OCI-LY1 (cell line): ENCODE results near the gene PRKG1.

Experiments
- H2AFZ ChIP-seq: fragments of 200-600 bp; sonication (generic), shearing (Covaris generic); 2 replicates; pipeline ENCODE4 v1.6.0; 2014; ENCODE audit warnings: antibody characterized with exemption, mild to moderate bottlenecking, low read length
- H3F3A ChIP-seq: fragments of 200-600 bp; sonication (generic), shearing (Covaris generic); 2 replicates; pipeline ENCODE4 v1.6.0; 2014; ENCODE audit warnings: mild to moderate bottlenecking, antibody characterized with exemption, low read length, moderate library complexity; ENCODE audit not compliant: insufficient read depth
- H3K27ac ChIP-seq: fragments of 200-600 bp; sonication (generic); 2 replicates; pipeline ENCODE4 v1.5.1; 2014; ENCODE audit warnings: low read length, mixed run types, mild to moderate bottlenecking, low read depth; ENCODE audit not compliant: poor library complexity, severe bottlenecking
- H3K27me3 ChIP-seq: fragments of 200-600 bp; sonication (generic); 2 replicates; pipeline ENCODE4 v1.6.0; 2014; ENCODE audit warnings: antibody characterized with exemption, mild to moderate bottlenecking, low read length, moderate library complexity; ENCODE audit not compliant: insufficient read depth
- H3K36me3 ChIP-seq: fragments of 200-600 bp; sonication (generic); 2 replicates; pipeline ENCODE4 v1.6.1; 2014; ENCODE audit warnings: mild to moderate bottlenecking, antibody characterized with exemption, low read length, moderate library complexity, mixed read lengths; ENCODE audit not compliant: insufficient read depth
- H3K4me1 ChIP-seq: fragments of 200-600 bp; sonication (generic); 2 replicates; pipeline ENCODE4 v1.5.1; 2014; ENCODE audit warnings: mild to moderate bottlenecking, low read length, moderate library complexity; ENCODE audit not compliant: insufficient read depth, severe bottlenecking
- H3K4me2 ChIP-seq: fragments of 200-600 bp; sonication (generic), shearing (Covaris generic); 2 replicates; pipeline ENCODE4 v1.6.1; 2014; ENCODE audit warnings: low read length
- H3K4me3 ChIP-seq: fragments of 200-600 bp; sonication (generic); 2 replicates; pipeline ENCODE4 v1.5.1; 2014; ENCODE audit warnings: low read length, low read depth, mild to moderate bottlenecking, mixed read lengths; ENCODE audit not compliant: poor library complexity, severe bottlenecking
- H3K79me2 ChIP-seq: fragments of 200-600 bp; shearing (Covaris generic); 2 replicates; pipeline ENCODE4 v1.6.1; 2016; ENCODE audit warnings: mixed run types, low read length, mixed read lengths; ENCODE audit not compliant: insufficient read depth
- H3K9ac ChIP-seq: fragments of 200-600 bp; sonication (generic), shearing (Covaris generic); 2 replicates; pipeline ENCODE4 v1.6.1; 2014; ENCODE audit warnings: mild to moderate bottlenecking, low read length, mixed read lengths
- H3K9me2 ChIP-seq: fragments of 200-600 bp; sonication (generic), shearing (Covaris generic); 2 replicates; pipeline ENCODE4 v1.6.1; 2014; ENCODE audit warnings: low read depth, mild to moderate bottlenecking, low read length, mixed read lengths
- H3K9me3 ChIP-seq: fragments of 200-600 bp; shearing (Covaris generic); 2 replicates; pipeline ENCODE4 v1.6.1; 2014; ENCODE audit warnings: low read length, mixed read lengths
- H4K20me1 ChIP-seq: fragments of 200-600 bp; sonication (generic), shearing (Covaris generic); 2 replicates; pipeline ENCODE4 v1.6.0; 2016; ENCODE audit warnings: mild to moderate bottlenecking, low read length; ENCODE audit not compliant: insufficient read depth
- EZH2 ChIP-seq: fragments of 200-600 bp; sonication (generic), shearing (Covaris generic); IDR thresholded peaks from 2 replicates; pipeline ENCODE4 v1.8.0; 2017; ENCODE audit warnings: borderline replicate concordance, mixed run types, mild to moderate bottlenecking, antibody characterized with exemption, low read length, moderate library complexity, mixed read lengths
- TF ChIP-seq, protein P1 (sequence below): fragments of 200-600 bp; sonication (generic), shearing (Covaris generic); IDR thresholded peaks from 2 replicates; pipeline ENCODE4 v1.5.1; 2017; ENCODE audit warnings: mild to moderate bottlenecking, antibody characterized with exemption, low read length, moderate library complexity, mixed read lengths

The PRKG1 gene

DNA sequence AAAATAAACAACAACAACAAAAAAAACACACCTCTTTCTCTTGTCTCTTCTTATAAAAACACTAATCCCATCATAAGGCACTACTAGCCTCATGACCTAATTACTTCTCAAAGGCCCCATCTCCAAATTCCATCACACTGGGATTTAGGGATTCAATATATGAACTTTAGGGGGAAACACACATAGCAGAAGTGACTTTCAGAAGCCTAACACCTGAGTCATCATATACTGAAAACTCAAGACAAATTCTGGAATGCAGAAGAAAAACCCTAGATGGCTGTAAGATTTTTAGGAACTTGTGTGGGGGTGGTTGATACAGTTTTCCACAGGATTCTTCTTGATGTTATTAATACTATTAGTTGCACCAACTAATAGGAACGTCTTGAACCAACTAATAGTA lies 658.8 kb downstream of the PRKG1 start:
- no peaks in the 10 kb centered on the region for H3K9me2 ChIP-seq
- H3K27ac ChIP-seq = no peak overlapping the region
- no peak overlapping the region for H2AFZ ChIP-seq
- no peaks in the 10 kb centered on the region for H3F3A ChIP-seq
- H3K9ac ChIP-seq = no peak overlapping the region
- H3K27me3 ChIP-seq = no peaks in the 10 kb centered on the region
- H3K36me3 ChIP-seq = no peaks in the 10 kb centered on the region
- H3K79me2 ChIP-seq = no peaks in the 10 kb centered on the region
- H3K9me3 ChIP-seq = no peaks in the 10 kb centered on the region
- H3K4me3 ChIP-seq = no peak overlapping the region
- H3K4me1 ChIP-seq = no peaks in the 10 kb centered on the region
- TF ChIP-seq, protein P1, sequence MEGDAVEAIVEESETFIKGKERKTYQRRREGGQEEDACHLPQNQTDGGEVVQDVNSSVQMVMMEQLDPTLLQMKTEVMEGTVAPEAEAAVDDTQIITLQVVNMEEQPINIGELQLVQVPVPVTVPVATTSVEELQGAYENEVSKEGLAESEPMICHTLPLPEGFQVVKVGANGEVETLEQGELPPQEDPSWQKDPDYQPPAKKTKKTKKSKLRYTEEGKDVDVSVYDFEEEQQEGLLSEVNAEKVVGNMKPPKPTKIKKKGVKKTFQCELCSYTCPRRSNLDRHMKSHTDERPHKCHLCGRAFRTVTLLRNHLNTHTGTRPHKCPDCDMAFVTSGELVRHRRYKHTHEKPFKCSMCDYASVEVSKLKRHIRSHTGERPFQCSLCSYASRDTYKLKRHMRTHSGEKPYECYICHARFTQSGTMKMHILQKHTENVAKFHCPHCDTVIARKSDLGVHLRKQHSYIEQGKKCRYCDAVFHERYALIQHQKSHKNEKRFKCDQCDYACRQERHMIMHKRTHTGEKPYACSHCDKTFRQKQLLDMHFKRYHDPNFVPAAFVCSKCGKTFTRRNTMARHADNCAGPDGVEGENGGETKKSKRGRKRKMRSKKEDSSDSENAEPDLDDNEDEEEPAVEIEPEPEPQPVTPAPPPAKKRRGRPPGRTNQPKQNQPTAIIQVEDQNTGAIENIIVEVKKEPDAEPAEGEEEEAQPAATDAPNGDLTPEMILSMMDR = no peak
- no peak for TF ChIP-seq EZH2
- no peak overlapping the region for H3K4me2 ChIP-seq
- H4K20me1 ChIP-seq = no peaks in the 10 kb centered on the region

DNA sequence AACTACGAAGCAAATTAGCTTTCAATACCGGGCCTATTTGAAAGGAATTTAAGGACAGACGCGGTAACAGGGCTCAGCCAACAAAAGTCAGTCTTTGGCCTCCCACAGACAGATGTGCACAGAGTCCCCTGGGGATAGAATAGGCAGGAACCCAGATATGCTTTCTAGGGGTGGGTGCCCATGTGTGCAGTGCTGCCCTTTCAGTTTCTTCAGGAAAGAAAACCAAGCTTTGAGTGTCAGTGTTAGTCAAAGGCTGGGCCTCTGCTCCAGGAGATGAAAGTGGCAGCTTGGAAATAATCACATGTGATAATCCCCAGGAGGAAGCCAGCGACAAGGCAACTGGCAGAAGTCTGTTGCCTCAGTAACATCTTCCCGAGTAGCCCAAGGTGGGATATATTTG lies 668.9 kb downstream of the PRKG1 start:
- no peaks in the 10 kb centered on the region for H3K9me3 ChIP-seq
- H3K27me3 ChIP-seq = no peaks in the 10 kb centered on the region
- H3F3A ChIP-seq = no peaks in the 10 kb centered on the region
- no peaks in the 10 kb centered on the region for H3K4me1 ChIP-seq
- no peak overlapping the region for H3K27ac ChIP-seq
- H3K9ac ChIP-seq = no peak overlapping the region
- no peaks in the 10 kb centered on the region for H3K9me2 ChIP-seq
- no peak overlapping the region for H3K4me2 ChIP-seq
- H3K4me3 ChIP-seq = no peak overlapping the region
- H3K36me3 ChIP-seq = no peaks in the 10 kb centered on the region
- H3K79me2 ChIP-seq = no peaks in the 10 kb centered on the region
- no peaks in the 10 kb centered on the region for H4K20me1 ChIP-seq
- TF ChIP-seq, protein P1 = no peak
- TF ChIP-seq EZH2 = no peak
- H2AFZ ChIP-seq = no peak overlapping the region

DNA sequence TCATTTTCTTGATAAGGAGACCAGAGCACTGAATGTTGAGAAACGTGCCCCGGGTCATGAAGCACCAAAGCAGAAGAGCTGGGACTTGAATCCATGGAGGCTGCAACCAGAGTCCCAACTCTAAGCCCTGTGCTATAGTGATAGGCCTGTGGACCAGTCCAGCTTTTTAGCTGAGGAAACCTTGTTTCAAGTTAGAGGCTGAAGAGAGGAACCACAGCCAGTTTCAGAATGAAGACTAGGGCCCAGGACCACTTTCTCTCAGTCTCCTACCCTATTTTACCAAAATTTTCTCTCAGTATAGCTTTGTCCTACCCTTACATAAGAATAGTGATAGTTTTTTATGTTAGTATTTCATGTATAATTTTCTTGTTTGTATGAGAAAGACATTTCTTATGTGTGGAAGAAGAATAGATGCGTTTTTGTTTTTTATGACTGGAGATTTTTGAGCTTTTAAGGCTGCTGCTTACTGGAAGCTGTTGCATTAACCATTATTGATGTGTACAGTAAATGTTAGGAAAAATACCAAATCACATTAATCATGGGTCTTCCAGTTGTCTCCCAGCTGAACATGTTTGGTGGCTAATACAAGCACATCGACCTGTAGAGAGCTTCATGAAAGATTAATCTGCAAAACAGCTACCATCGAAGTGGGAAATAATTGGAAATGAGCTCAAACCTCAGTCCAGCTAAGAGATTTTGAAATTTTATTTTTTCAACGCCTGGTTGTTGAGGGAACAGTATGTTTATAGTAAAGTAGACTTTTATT lies 670.1 kb downstream of the PRKG1 start:
- Histone ChIP-seq H3K9me3 (no peaks in the 10 kb centered on the region), H3K4me3 (no peak overlapping the region), H2AFZ (no peak overlapping the region), H3K79me2 (no peaks in the 10 kb centered on the region), H3K36me3 (no peaks in the 10 kb centered on the region), H3F3A (no peaks in the 10 kb centered on the region), H3K27me3 (no peaks in the 10 kb centered on the region), H3K4me1 (no peaks in the 10 kb centered on the region), H4K20me1 (no peaks in the 10 kb centered on the region), H3K9ac (no peak overlapping the region), H3K9me2 (no peaks in the 10 kb centered on the region), H3K27ac (no peak overlapping the region), H3K4me2 (no peak overlapping the region)
- TF ChIP-seq EZH2 = no peak

DNA sequence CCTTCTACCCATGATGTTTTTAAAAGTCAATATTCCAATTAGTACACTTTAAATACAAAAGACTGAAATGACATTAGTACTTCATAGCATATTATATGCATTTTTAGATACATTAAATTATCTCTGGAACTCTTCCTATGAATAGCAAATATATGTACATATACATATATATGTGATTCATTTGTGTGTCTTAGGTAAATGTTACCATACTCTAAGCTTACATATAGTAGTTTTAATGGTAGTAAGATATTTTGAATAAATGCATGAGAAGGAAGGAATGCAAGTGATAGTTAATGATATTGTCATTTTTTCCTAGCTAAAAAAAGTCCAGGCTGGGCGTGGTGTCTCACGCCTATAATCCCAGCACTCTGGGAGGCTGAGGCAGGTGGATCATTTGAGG lies 671.1 kb downstream of the PRKG1 start:
- Histone ChIP-seq H4K20me1 (no peaks in the 10 kb centered on the region), H3K9me2 (no peaks in the 10 kb centered on the region), H3K27ac (no peak overlapping the region), H3K4me3 (no peak overlapping the region), H3K9ac (no peak overlapping the region), H3K9me3 (no peaks in the 10 kb centered on the region), H2AFZ (no peak overlapping the region), H3F3A (no peaks in the 10 kb centered on the region), H3K79me2 (no peaks in the 10 kb centered on the region), H3K4me1 (no peaks in the 10 kb centered on the region), H3K36me3 (no peaks in the 10 kb centered on the region), H3K27me3 (no peaks in the 10 kb centered on the region), H3K4me2 (no peak overlapping the region)
- TF ChIP-seq EZH2 = no peak
- TF ChIP-seq, protein P1 = no peak
